H1 (cell line): Measurements from ENCODE around the gene SPSB1. TPM values are rescaled to one million over a fixed set of nuclear protein-coding genes. Genes with fewer than 3 reads are reported as not detected.

ENCODE experiments used
- CTCF ChIA-PET: fragments of 300-600 bp; sonication (Branson Sonifier 250); formaldehyde crosslinking; loops from one replicate; lab custom pipeline; 2021; ENCODE audit not compliant: partially characterized antibody; lab: Charles Lee
- POLR2A ChIA-PET: fragments of 300-600 bp; sonication (Branson Sonifier 250); formaldehyde crosslinking; loops from one replicate; lab custom pipeline; 2021; ENCODE audit warnings: inconsistent platforms; ENCODE audit not compliant: partially characterized antibody; lab: Charles Lee
- DNase-seq, 2 experiments: peaks; one replicate each; pipeline versions ENCODE4 v3.0.0 to v3.0.0-alpha.2; 2010 to 2022; ENCODE audit warnings: low spot score in 2 of 2, low read depth in 1 of 2, mixed read lengths in 1 of 2
- FAIRE-seq: peaks from 2 replicates; lab custom pipeline; 2011; peaks lifted over from hg19 to GRCh38; lab: Jason Lieb, UNC
- H2AFZ ChIP-seq: 2 replicates; pipeline ENCODE4 v1.8.1; 2012; ENCODE audit warnings: low read length, inconsistent platforms
- H2AK5ac ChIP-seq: 2 replicates; pipeline ENCODE4 v1.6.1; 2013; ENCODE audit warnings: low read depth, low read length
- H2BK120ac ChIP-seq: replicated peaks from 2 replicates; pipeline ENCODE3; 2013; ENCODE audit warnings: low read depth, low read length, inconsistent platforms
- H2BK12ac ChIP-seq: 2 replicates; pipeline ENCODE4 v1.6.1; 2013; ENCODE audit warnings: low read depth, low read length
- H2BK15ac ChIP-seq: 2 replicates; pipeline ENCODE4 v1.6.1; 2013; ENCODE audit warnings: low read length
- H2BK20ac ChIP-seq: 2 replicates; pipeline ENCODE4 v1.6.1; 2013; ENCODE audit warnings: low read length
- H2BK5ac ChIP-seq: 2 replicates; pipeline ENCODE4 v1.6.1; 2013; ENCODE audit warnings: low read depth, low read length
- H3K14ac ChIP-seq: 2 replicates; pipeline ENCODE4 v1.6.1; 2013; ENCODE audit warnings: inconsistent platforms; ENCODE audit not compliant: insufficient read length
- H3K18ac ChIP-seq: 2 replicates; pipeline ENCODE4 v1.6.1; 2013; ENCODE audit warnings: low read length; ENCODE audit errors: extremely low read depth
- H3K23ac ChIP-seq: 2 replicates; pipeline ENCODE4 v1.6.1; 2013; ENCODE audit warnings: inconsistent platforms; ENCODE audit not compliant: insufficient read length
- H3K23me2 ChIP-seq: 2 replicates; pipeline ENCODE4 v1.6.1; 2013; ENCODE audit warnings: low read depth, low read length
- H3K27ac ChIP-seq: 2 replicates; pipeline ENCODE4 v1.6.1; 2011; ENCODE audit warnings: low read depth, low read length, inconsistent platforms
- H3K27me3 ChIP-seq, 4 experiments: replicated peaks in 1 of 4; 1 replicate in 1 of 4; 2 replicates in 3 of 4; pipeline versions ENCODE4 v1.6.1 to v1.8.1; 2011 to 2013; ENCODE audit warnings: low read length in 3 of 4, mild to moderate bottlenecking in 3 of 4, inconsistent platforms in 2 of 4, mixed read lengths in 2 of 4, moderate library complexity in 1 of 4; ENCODE audit not compliant: control insufficient read depth in 3 of 4, insufficient read depth in 3 of 4; ENCODE audit errors: extremely low read depth in 1 of 4
- H3K36me3 ChIP-seq, 4 experiments: 2 replicates each; pipeline versions ENCODE4 v1.6.1 to v1.8.1; 2011 to 2013; ENCODE audit warnings: mild to moderate bottlenecking in 4 of 4, low read length in 3 of 4, moderate library complexity in 2 of 4, control low read depth in 1 of 4, inconsistent platforms in 1 of 4; ENCODE audit not compliant: insufficient read depth in 4 of 4, control insufficient read depth in 2 of 4
- H3K4ac ChIP-seq: replicated peaks from 2 replicates; pipeline ENCODE3; 2013; ENCODE audit warnings: low read length, low read depth, mixed read lengths, inconsistent platforms; ENCODE audit not compliant: insufficient read length
- H3K4me1 ChIP-seq, 4 experiments: replicated peaks in 1 of 4; 1 replicate in 1 of 4; 2 replicates in 3 of 4; pipeline versions ENCODE4 v1.6.1 to v1.8.1; 2011 to 2013; ENCODE audit warnings: low read length in 3 of 4, inconsistent platforms in 2 of 4, mixed read lengths in 1 of 4; ENCODE audit not compliant: insufficient read depth in 4 of 4, control insufficient read depth in 3 of 4
- H3K4me2 ChIP-seq, 2 experiments: 2 replicates each; pipeline versions ENCODE4 v1.6.1 to v1.8.1; 2011 to 2013; ENCODE audit warnings: low read depth in 2 of 2, low read length in 2 of 2, control low read depth in 1 of 2, inconsistent platforms in 1 of 2, mild to moderate bottlenecking in 1 of 2; ENCODE audit not compliant: insufficient read depth in 1 of 2
- H3K4me3 ChIP-seq, 4 experiments: fragments of 200-600, 300-600 bp in 1 of 4; sonication (generic), shearing (Covaris generic), sonication (Bioruptor Twin) in 1 of 4; 2 replicates each; pipeline versions ENCODE4 v1.5.1 to v1.8.1; 2011 to 2016; ENCODE audit warnings: low read length in 4 of 4, low read depth in 3 of 4, control low read depth in 2 of 4, inconsistent platforms in 2 of 4, mild to moderate bottlenecking in 2 of 4, mixed read lengths in 1 of 4, moderate library complexity in 1 of 4; ENCODE audit not compliant: insufficient read depth in 2 of 4; ENCODE audit errors: extremely low read depth in 1 of 4
- H3K56ac ChIP-seq: replicated peaks from 2 replicates; pipeline ENCODE3; 2013; ENCODE audit warnings: low read depth, mild to moderate bottlenecking, mixed read lengths, low read length, inconsistent platforms; ENCODE audit not compliant: insufficient read length
- H3K79me1 ChIP-seq: 2 replicates; pipeline ENCODE4 v1.6.1; 2013; ENCODE audit warnings: low read depth, low read length, control low read depth
- H3K79me2 ChIP-seq, 2 experiments: 2 replicates each; pipeline versions ENCODE4 v1.6.1 to v1.8.1; 2012 to 2013; ENCODE audit warnings: low read length in 2 of 2, mild to moderate bottlenecking in 2 of 2, inconsistent platforms in 1 of 2; ENCODE audit not compliant: insufficient read depth in 2 of 2, control insufficient read depth in 1 of 2
- H3K9ac ChIP-seq, 4 experiments: replicated peaks in 1 of 4; 1 replicate in 1 of 4; 2 replicates in 3 of 4; pipeline versions ENCODE4 v1.6.1 to v1.8.1; 2011 to 2013; ENCODE audit warnings: low read depth in 3 of 4, low read length in 3 of 4, control low read depth in 2 of 4, mild to moderate bottlenecking in 2 of 4, moderate library complexity in 2 of 4, inconsistent platforms in 1 of 4; ENCODE audit errors: extremely low read depth in 1 of 4
- H3K9me3 ChIP-seq, 2 experiments: 2 replicates each; pipeline versions ENCODE4 v1.6.1 to v1.8.1; 2012 to 2013; ENCODE audit warnings: mild to moderate bottlenecking in 2 of 2, moderate library complexity in 2 of 2, control low read depth in 1 of 2, inconsistent platforms in 1 of 2, low read depth in 1 of 2, low read length in 1 of 2, mixed read lengths in 1 of 2; ENCODE audit not compliant: insufficient read depth in 2 of 2
- H4K20me1 ChIP-seq, 2 experiments: replicated peaks in 1 of 2; 2 replicates each; pipeline versions ENCODE3 to v1.8.1; 2011 to 2013; ENCODE audit warnings: inconsistent platforms in 2 of 2, low read length in 2 of 2, mild to moderate bottlenecking in 1 of 2; ENCODE audit not compliant: insufficient read depth in 2 of 2, control insufficient read depth in 1 of 2
- H4K5ac ChIP-seq: 2 replicates; pipeline ENCODE4 v1.6.1; 2013; ENCODE audit warnings: low read length, low read depth, mixed read lengths, inconsistent platforms; ENCODE audit not compliant: insufficient read length
- H4K8ac ChIP-seq: 2 replicates; pipeline ENCODE4 v1.8.0; 2013; ENCODE audit warnings: mild to moderate bottlenecking, moderate library complexity, low read length, inconsistent platforms; ENCODE audit not compliant: insufficient read depth; ENCODE audit errors: extremely low read depth
- H4K91ac ChIP-seq: replicated peaks from 2 replicates; pipeline ENCODE3; 2013; ENCODE audit warnings: low read length, mixed read lengths, inconsistent platforms; ENCODE audit not compliant: insufficient read length
- BACH1 ChIP-seq: IDR thresholded peaks from 2 replicates; pipeline ENCODE4 v1.6.1; 2012; ENCODE audit warnings: low read length, improper control_type of control experiment
- E2F6 ChIP-seq: IDR thresholded peaks from 2 replicates; pipeline ENCODE4 v1.6.1; 2012; ENCODE audit warnings: inconsistent platforms
- EP300 ChIP-seq, 2 experiments: IDR thresholded peaks; 1 replicate in 1 of 2; 2 replicates in 1 of 2; pipeline ENCODE4 v1.6.1; 2011 to 2012; ENCODE audit warnings: low read depth in 2 of 2, low read length in 2 of 2, mild to moderate bottlenecking in 2 of 2, borderline replicate concordance in 1 of 2, inconsistent platforms in 1 of 2, moderate library complexity in 1 of 2
- JUND ChIP-seq: IDR thresholded peaks from 2 replicates; pipeline ENCODE4 v1.6.1; 2011; ENCODE audit warnings: mild to moderate bottlenecking, improper control_type of control experiment, low read length
- KDM5A ChIP-seq: fragments of 200-600 bp; IDR thresholded peaks from 2 replicates; pipeline ENCODE4 v1.7.1; 2012; ENCODE audit warnings: mild to moderate bottlenecking, low read length, inconsistent platforms, mixed read lengths
- NANOG ChIP-seq: IDR thresholded peaks from 2 replicates; pipeline ENCODE4 v1.6.1; 2011; ENCODE audit warnings: low read length, low read depth, mild to moderate bottlenecking, inconsistent platforms; ENCODE audit not compliant: insufficient read depth, poor library complexity, severe bottlenecking
- PHF8 ChIP-seq: fragments of 200-600 bp; sonication (generic); conservative IDR thresholded peaks from 2 replicates; pipeline ENCODE4 v1.7.1; 2012; ENCODE audit warnings: low read depth, mild to moderate bottlenecking, inconsistent platforms, low read length, moderate library complexity
- RNF2 ChIP-seq: fragments of 200-900, 300-1000 bp; sonication (generic); IDR thresholded peaks from 2 replicates; pipeline ENCODE4 v1.7.1; 2016; ENCODE audit warnings: borderline replicate concordance, low read depth, mild to moderate bottlenecking, antibody characterized with exemption, low read length; ENCODE audit not compliant: poor library complexity, severe bottlenecking; ENCODE audit errors: missing control alignments
- SIN3A ChIP-seq, 2 experiments: IDR thresholded peaks in 1 of 2; conservative IDR thresholded peaks in 1 of 2; 2 replicates each; pipeline ENCODE4 v1.6.1; 2011 to 2012; ENCODE audit warnings: low read length in 2 of 2, improper control_type of control experiment in 1 of 2, low read depth in 1 of 2, mild to moderate bottlenecking in 1 of 2
- SP1 ChIP-seq: IDR thresholded peaks from 2 replicates; pipeline ENCODE4 v1.6.1; 2011; ENCODE audit warnings: low read depth, low read length
- SP4 ChIP-seq: IDR thresholded peaks from 2 replicates; pipeline ENCODE4 v1.6.1; 2012; ENCODE audit warnings: low read length, inconsistent platforms
- ZNF274 ChIP-seq: IDR thresholded peaks from 2 replicates; pipeline ENCODE4 v1.7.0; 2012; ENCODE audit warnings: low read length, borderline replicate concordance; ENCODE audit errors: extremely low read depth
- WGBS, 2 experiments: shearing (Covaris generic) in 1 of 2; methylation state at CpG; one replicate each; pipeline versions ENCODE4 v1.1.6 to v1.1.7; 2013 to 2015; ENCODE audit warnings: low lambda C conversion rate in 2 of 2, mixed read lengths in 2 of 2, inconsistent platforms in 1 of 2, low coverage in 1 of 2, missing lambda C conversion rate in 1 of 2; ENCODE audit not compliant: insufficient replicate concordance in 2 of 2, insufficient coverage in 1 of 2, insufficient read length in 1 of 2; ENCODE audit errors: extremely low coverage in 1 of 2, missing lambda C conversion rate in 1 of 2; 5-methylcytosine and 5-hydroxymethylcytosine counted together
- polyA plus RNA-seq, 7 experiments: library from polyadenylated mRNA; depleted of rRNA in 3 of 7; stranded (reverse) in 5 of 7; unstranded in 2 of 7; fragments of >200 nt in 5 of 7; fragments of 200-250 nt in 2 of 7; gene quantifications; 1 replicate in 5 of 7; 2 replicates in 1 of 7; 4 replicates in 1 of 7; pipeline versions ENCODE4 v1.2.1 to v1.2.3, GENCODE V29; 2011 to 2013; ENCODE audit warnings: missing spikeins in 2 of 7, mixed read lengths in 2 of 7
- total RNA-seq: library from RNA; stranded (reverse); fragmentation: NEBNext Ultra II Directional; extraction: Animal tissue kit (Norgen Biotek cat#: 25700); gene quantifications from 2 replicates; pipeline ENCODE4 v1.2.1, GENCODE V29; 2021

The SPSB1 gene
- total and polyA plus RNA-seq, 2 of the 8 experiments (the other 6 are each of a cell fraction or from before 2014, with no cell fraction given), result 5.3 to 6.4 TPM

GRCh38 chr1:9316080-9316444, 23.4 kb downstream of the SPSB1 start:
- Histone ChIP-seq H4K91ac (no peak overlapping the region), H3K4ac (no peak overlapping the region), H4K5ac (no peak overlapping the region), H2BK120ac (no peak overlapping the region), H3K79me1 (peaks cover 3% of the 10 kb centered on the region; the same call in 1 of the 2 replicates), H3K4me1 (peaks cover 8 to 31% (median 23%) of the 10 kb centered on the region in 4 experiments), H3K9ac (no peak overlapping the region), H4K20me1 (peaks cover 0 to 2% of the 10 kb centered on the region in 2 experiments), H3K9me3 (no peaks in the 10 kb centered on the region), H2BK12ac (no peak overlapping the region), H3K4me2 (no peak overlapping the region), H3K27ac (no peak overlapping the region; the same call in 1 of the 2 replicates), H3K36me3 (no peaks in the 10 kb centered on the region), H3K23ac (no peak overlapping the region), H3K14ac (no peak overlapping the region), H4K8ac (no peak overlapping the region; the same call in 1 of the 2 replicates), H3K18ac (no peak overlapping the region), H2BK5ac (no peak overlapping the region), H2BK15ac (0 out of 2 replicates have a peak overlapping the region, but pooled peaks have one; percentile 16), H2BK20ac (no peak overlapping the region), H3K4me3 (no peak overlapping the region), H3K23me2 (no peaks in the 10 kb centered on the region), H3K56ac (no peak overlapping the region), H3K27me3 (peaks cover 0 to 2% (median 0%) of the 10 kb centered on the region in 4 experiments; a peak in 1 of 7 replicates), H3K79me2 (no peaks in the 10 kb centered on the region), H2AFZ (no peak overlapping the region), H2AK5ac (0 out of 2 replicates have a peak overlapping the region, but pooled peaks have one; percentile 39)
- CTCF ChIA-PET, result no interaction called here
- DNase-seq (no peak), FAIRE-seq (no peak)
- 98% methylated on average over 5 of the region's 7 CpGs; no CpG with 5 or more reads in 1 of the 2 experiments for WGBS, 2 experiments
- POLR2A ChIA-PET, result no interaction called here
- TF ChIP-seq SP1 (no peak), SIN3A (conservative IDR thresholded peaks at IDR 0.05 in 1 of 2, IDR thresholded peaks at IDR 0.05 in 1 of 2; ENCODE audit: low read depth in 1 of 2, low read length in 2 of 2) (no peak), NANOG (no peak), PHF8 (no peak), RNF2 (no peak), JUND (no peak), ZNF274 (no peak), SP4 (no peak), EP300 (IDR thresholded peaks at IDR 0.05; ENCODE audit: borderline replicate concordance in 1 of 2, low read depth in 2 of 2, low read length in 2 of 2) (no peak), BACH1 (no peak), E2F6 (no peak), KDM5A (no peak)
